ENCODE data around the gene NCKIPSD. TPM values are rescaled to one million over a fixed set of nuclear protein-coding genes. Genes with fewer than 3 reads are reported as not detected.

NCKIPSD gene
- total RNA-seq, 2 experiments from 2014 or later = 43.8 to 43.9 TPM

DNA sequence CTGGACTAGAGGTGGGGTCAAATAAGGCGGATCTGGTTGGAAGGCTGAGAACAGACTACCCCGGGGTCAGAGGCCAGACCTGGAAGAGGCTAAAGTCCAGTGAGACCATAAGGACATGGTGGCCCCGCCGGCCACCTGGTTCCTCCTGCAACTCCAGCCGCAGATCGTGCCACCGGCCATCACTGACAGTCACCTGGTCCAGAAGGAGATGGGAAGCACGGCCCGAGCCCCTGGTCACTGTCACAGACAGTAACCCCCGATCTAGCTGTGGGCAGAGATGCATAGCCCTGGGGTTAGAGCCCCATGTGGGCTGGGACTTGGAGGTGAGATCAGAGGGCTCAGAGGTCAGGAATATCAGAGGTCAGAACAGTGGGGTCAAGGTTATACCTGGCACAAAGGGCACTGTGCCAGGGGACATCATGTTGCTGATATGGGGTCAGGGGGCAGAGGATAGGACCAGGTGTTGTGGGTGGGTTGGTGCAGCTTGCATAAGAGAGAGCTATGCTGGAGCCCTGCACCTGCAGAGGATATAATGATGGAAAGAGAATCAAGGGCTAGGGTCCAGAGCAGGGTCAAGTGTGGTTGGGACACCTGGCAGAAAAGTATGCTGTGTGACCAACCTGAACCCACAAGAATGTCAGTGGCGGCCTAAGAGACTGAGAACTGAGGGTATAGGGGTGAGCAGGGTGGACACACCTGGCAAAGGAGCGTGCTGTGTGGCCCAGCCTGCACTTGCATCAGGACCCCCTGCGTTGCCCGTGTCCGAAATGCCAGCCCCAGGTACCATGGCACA is 32.6 kb downstream of the NCKIPSD start:
- no peak overlapping the region for H3K27ac Mint-ChIP-seq
- H3K4me1 Mint-ChIP-seq = peaks cover 10% of the 10 kb centered on the region
- no peak overlapping the region for H3K4me3 Mint-ChIP-seq
- H3K36me3 Mint-ChIP-seq = peaks cover 19% of the 10 kb centered on the region
- no peak for DNase-seq
- no peaks in the 10 kb centered on the region for H3K27me3 Mint-ChIP-seq
- H3K9me3 Mint-ChIP-seq = no peaks in the 10 kb centered on the region

DNA sequence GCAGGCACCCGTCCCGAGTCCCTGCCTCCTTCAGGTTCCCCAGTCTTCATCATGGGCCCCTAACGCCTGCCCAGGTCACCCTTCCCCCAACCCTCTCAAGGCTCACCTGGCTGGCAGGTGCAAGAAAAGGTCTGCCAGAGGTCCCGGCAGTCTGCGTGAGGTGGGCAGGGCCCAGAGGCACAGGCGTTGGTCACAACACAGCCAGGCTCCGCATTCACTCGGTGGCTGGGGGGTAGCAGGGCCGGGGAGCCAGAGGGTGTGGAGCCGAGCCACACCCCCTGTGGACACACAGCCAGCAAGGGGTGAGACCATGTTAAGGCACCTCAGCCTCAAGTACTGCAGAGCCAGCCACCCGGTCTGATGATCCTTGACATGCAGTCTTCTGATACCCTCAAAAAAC is 33.9 kb downstream of the NCKIPSD start:
- H3K9me3 Mint-ChIP-seq = no peaks in the 10 kb centered on the region
- no peaks in the 10 kb centered on the region for H3K27me3 Mint-ChIP-seq
- peaks cover 6% of the 10 kb centered on the region for H3K4me1 Mint-ChIP-seq
- no peak for DNase-seq
- H3K27ac Mint-ChIP-seq = no peak overlapping the region
- H3K4me3 Mint-ChIP-seq = no peak overlapping the region
- peaks cover 16% of the 10 kb centered on the region for H3K36me3 Mint-ChIP-seq

- H3K9me3 Mint-ChIP-seq = no peaks in the 10 kb centered on the region
- no peaks in the 10 kb centered on the region for H3K27me3 Mint-ChIP-seq
- H3K4me1 Mint-ChIP-seq = peaks cover 5% of the 10 kb centered on the region
- H3K27ac Mint-ChIP-seq = no peak overlapping the region
- no peak overlapping the region for H3K4me3 Mint-ChIP-seq
- DNase-seq = no peak
- peaks cover 15% of the 10 kb centered on the region for H3K36me3 Mint-ChIP-seq
Measured at GRCh38 chr3:48650723-48651122, 35.0 kb downstream of the NCKIPSD start.

- no peaks in the 10 kb centered on the region for H3K27me3 Mint-ChIP-seq
- no peak overlapping the region for H3K4me3 Mint-ChIP-seq
- no peak for DNase-seq
- no peaks in the 10 kb centered on the region for H3K9me3 Mint-ChIP-seq
- H3K27ac Mint-ChIP-seq = no peak overlapping the region
- H3K36me3 Mint-ChIP-seq = peaks cover 4% of the 10 kb centered on the region
- H3K4me1 Mint-ChIP-seq = no peaks in the 10 kb centered on the region
Measured at GRCh38 chr3:48648188-48648850, 37.4 kb downstream of the NCKIPSD start.

GRCh38 chr3:48647714-48648113 is 38.0 kb downstream of the NCKIPSD start:
- Mint-ChIP-seq H3K4me1 (no peaks in the 10 kb centered on the region), H3K27me3 (no peaks in the 10 kb centered on the region), H3K9me3 (no peaks in the 10 kb centered on the region), H3K27ac (no peak overlapping the region), H3K36me3 (peaks cover 4% of the 10 kb centered on the region), H3K4me3 (no peak overlapping the region)
- DNase-seq = no peak

GRCh38 chr3:48644898-48645760 is 40.6 kb downstream of the NCKIPSD start:
- Mint-ChIP-seq H3K36me3 (peaks cover 7% of the 10 kb centered on the region), H3K27ac (no peak overlapping the region)

DNA sequence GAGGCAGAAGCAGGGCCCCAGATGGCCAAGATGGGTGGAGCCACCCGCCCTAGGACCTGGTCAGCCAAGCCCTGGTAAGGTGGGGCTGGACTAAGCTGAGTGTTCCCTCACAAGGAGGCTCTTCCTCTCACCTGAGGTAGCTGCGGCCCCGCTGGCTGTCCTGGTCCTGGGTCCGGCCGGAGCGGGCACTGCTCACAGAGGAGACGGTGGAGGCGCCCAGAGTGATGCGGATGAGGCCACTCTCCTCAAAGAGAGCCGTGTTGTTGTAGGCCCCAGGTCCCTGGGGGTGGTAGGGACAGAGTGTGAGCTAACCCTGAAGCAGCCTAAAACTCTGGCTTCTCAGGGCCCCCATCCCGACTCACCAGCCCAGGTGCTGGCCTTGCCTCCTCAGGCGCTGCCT is 43.1 kb downstream of the NCKIPSD start:
- Mint-ChIP-seq H3K9me3 (no peaks in the 10 kb centered on the region), H3K4me1 (peaks cover 3% of the 10 kb centered on the region), H3K4me3 (no peak overlapping the region), H3K36me3 (peaks cover 9% of the 10 kb centered on the region), H3K27ac (no peak overlapping the region), H3K27me3 (no peaks in the 10 kb centered on the region)
- no peak for DNase-seq

More at GRCh38 chr3:48644898-48645760, 40.6 kb downstream of the NCKIPSD start:
- H3K4me3 Mint-ChIP-seq = no peak overlapping the region
- no peaks in the 10 kb centered on the region for H3K9me3 Mint-ChIP-seq
- no peaks in the 10 kb centered on the region for H3K27me3 Mint-ChIP-seq
- DNase-seq = no peak
- H3K4me1 Mint-ChIP-seq = no peaks in the 10 kb centered on the region

DNA sequence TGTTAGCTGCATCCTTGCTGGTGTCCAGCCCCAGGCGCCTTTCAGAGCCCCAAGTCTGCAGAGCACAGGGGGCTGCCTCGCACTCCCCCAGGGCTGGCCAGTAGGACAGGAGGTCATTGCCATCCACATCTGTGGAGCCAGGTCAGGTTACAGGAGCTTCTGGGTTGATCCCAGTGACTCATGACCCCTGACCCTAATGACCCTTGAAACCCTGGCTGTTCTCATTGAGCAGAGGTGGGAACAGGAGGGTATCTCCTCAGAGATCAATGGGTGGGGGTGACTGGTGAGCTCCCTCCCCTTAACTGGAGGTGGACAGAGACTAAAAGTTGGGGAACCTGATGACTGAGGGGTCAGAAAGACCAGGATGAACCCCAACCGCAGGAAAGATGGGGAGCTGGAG is 44.3 kb downstream of the NCKIPSD start:
- Mint-ChIP-seq H3K4me3 (no peak overlapping the region), H3K27me3 (no peaks in the 10 kb centered on the region), H3K4me1 (peaks cover 10% of the 10 kb centered on the region), H3K36me3 (peaks cover 8% of the 10 kb centered on the region), H3K9me3 (no peaks in the 10 kb centered on the region), H3K27ac (no peak overlapping the region)
- DNase-seq = no peak

GRCh38 chr3:48639944-48640606 is 45.6 kb downstream of the NCKIPSD start:
- no peak for DNase-seq
- H3K9me3 Mint-ChIP-seq = no peaks in the 10 kb centered on the region
- peaks cover 8% of the 10 kb centered on the region for H3K36me3 Mint-ChIP-seq
- H3K27me3 Mint-ChIP-seq = no peaks in the 10 kb centered on the region
- no peak overlapping the region for H3K4me3 Mint-ChIP-seq
- H3K27ac Mint-ChIP-seq = no peak overlapping the region
- peaks cover 17% of the 10 kb centered on the region for H3K4me1 Mint-ChIP-seq

- Mint-ChIP-seq H3K4me3 (no peak overlapping the region), H3K36me3 (peaks cover 5% of the 10 kb centered on the region), H3K9me3 (no peaks in the 10 kb centered on the region), H3K4me1 (peaks cover 23% of the 10 kb centered on the region), H3K27ac (no peak overlapping the region), H3K27me3 (no peaks in the 10 kb centered on the region)
- no peak for DNase-seq
Measured at GRCh38 chr3:48637305-48637704, 48.4 kb downstream of the NCKIPSD start.

DNA sequence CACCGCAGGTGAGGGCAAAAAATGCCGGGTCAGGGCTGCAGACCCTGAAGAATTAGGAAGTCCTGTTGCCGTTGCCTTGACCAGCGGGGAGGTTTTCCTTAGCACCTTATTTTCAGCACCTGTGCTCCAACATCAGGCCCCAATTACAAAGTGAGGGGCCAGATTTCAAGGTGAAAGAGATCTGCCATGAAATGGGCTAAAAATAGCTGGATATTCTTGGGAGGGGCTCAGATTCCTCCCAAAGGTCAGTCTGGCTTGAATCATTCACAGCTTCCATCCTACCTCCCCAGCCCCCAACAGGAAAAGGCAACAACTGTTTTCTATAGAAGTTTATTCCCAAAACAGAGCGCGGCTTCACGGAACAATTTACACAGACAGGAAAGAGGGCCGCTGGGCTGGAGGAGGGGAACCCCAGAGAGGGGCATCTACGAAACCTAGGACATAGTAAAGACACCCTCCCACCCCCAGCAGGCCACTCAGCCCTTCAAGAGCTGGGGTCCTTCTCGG is 49.5 kb downstream of the NCKIPSD start:
- H3K4me3 Mint-ChIP-seq = peak overlapping the region; percentile 86
- peaks cover 23% of the 10 kb centered on the region for H3K4me1 Mint-ChIP-seq
- H3K9me3 Mint-ChIP-seq = no peaks in the 10 kb centered on the region
- H3K36me3 Mint-ChIP-seq = peaks cover 3% of the 10 kb centered on the region
- no peak for DNase-seq
- no peak overlapping the region for H3K27ac Mint-ChIP-seq
- no peaks in the 10 kb centered on the region for H3K27me3 Mint-ChIP-seq

DNA sequence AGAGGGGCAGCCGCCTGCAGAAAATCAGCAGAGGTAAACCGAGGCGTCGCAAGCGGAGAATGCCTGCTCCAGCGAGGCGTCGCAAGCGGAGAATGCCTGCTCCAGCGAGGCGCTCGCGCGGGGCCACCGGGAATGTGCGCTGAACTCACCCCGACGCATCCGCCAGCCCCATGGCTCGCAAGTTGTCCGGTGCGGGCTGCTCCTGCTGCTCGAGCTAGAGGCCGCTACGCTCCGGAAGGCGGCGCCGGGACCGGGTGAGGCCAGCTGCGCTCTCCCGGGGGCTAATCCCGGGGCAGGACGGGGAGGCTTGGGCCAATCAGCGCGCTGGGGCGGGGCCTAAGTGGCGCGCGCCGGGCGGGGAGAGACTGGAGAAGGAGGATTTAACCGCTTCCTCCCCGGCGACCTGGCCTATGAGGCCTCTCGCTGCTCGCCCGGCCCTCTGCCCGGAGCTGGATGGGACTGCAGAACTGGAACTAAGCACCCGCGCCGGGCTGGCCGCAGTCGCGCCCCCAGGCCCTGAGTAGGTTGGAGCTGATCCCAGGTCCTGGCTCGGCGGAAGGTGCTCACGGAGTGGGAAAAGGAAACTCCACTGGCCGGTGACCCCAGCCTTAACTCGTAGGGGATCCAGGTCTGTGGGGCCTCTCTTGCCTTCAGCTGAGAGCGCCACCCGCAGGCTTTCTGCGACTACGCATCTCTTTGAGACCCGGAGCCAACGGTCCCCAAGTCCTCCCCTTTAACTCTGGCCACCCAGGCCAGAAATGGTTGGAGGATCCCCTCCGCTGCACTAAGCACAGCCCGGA is 50.3 kb downstream of the NCKIPSD start, which contains the start of gene SLC26A6:
TSS of gene SLC26A6 (minus strand) at position 240 of the 800 bp plus-strand sequence. CDS start at position 172, 68 bp downstream.
- Mint-ChIP-seq H3K4me3 (peak within 1 kb of the TSS; percentile 86), H3K9me3 (no peaks in the 10 kb centered on the region), H3K27me3 (no peaks in the 10 kb centered on the region), H3K36me3 (peaks cover 3% of the 10 kb centered on the region), H3K27ac (peak within 1 kb of the TSS; percentile 86), H3K4me1 (peaks cover 23% of the 10 kb centered on the region)
- peak; percentile 97 for DNase-seq

DNA sequence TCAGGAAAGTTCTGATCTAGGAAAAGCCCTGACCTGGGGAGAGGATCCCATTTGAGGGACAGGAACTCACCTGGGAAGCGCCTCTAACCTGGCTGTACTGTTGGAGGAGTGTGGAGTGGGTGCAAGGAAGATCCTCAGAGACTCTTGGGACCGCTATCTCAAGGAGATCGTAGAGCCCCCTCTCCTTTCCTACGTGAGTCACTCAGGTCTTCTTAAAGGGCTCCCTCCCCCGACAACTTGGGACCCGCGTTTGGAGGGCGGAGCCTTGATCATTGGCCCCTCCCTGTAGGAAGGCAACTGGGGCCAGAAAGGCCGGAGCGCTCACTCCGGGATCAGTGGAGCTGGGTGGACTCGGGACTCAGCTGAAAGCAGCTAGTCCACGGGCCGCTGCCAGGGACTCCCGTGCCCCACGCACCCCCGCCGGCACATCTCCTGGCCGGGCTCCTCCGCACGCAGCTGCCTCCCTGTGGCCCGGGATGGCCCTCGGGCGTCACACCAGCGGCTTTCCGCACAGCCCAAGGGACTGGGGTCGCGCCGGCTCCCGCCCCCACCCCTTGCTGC is 51.0 kb downstream of the NCKIPSD start:
- Mint-ChIP-seq H3K27ac (no peak overlapping the region), H3K36me3 (peaks cover 3% of the 10 kb centered on the region)
- peak; percentile 65 for DNase-seq

More for the DNA sequence above, 51.0 kb downstream of the NCKIPSD start:
- Mint-ChIP-seq H3K27me3 (no peaks in the 10 kb centered on the region), H3K9me3 (no peaks in the 10 kb centered on the region), H3K4me1 (peaks cover 23% of the 10 kb centered on the region), H3K4me3 (peak overlapping the region; percentile 86)
